PC-3 (cell line): ENCODE results near the gene ADCY5.

Source experiments
- EZH2phosphoT487 ChIP-seq: fragments of 300-600 bp; sonication (generic); IDR thresholded peaks from 2 replicates; pipeline ENCODE4 v1.6.1; 2018; ENCODE audit warnings: mild to moderate bottlenecking, antibody characterized with exemption, low read length, borderline replicate concordance
- TF ChIP-seq, protein P1 (sequence below): fragments of 300-600 bp; sonication (generic); conservative IDR thresholded peaks from 2 replicates; pipeline ENCODE4 v1.5.1; 2017; ENCODE audit warnings: antibody characterized with exemption, low read depth, mild to moderate bottlenecking, low read length

- TF ChIP-seq, protein P1, sequence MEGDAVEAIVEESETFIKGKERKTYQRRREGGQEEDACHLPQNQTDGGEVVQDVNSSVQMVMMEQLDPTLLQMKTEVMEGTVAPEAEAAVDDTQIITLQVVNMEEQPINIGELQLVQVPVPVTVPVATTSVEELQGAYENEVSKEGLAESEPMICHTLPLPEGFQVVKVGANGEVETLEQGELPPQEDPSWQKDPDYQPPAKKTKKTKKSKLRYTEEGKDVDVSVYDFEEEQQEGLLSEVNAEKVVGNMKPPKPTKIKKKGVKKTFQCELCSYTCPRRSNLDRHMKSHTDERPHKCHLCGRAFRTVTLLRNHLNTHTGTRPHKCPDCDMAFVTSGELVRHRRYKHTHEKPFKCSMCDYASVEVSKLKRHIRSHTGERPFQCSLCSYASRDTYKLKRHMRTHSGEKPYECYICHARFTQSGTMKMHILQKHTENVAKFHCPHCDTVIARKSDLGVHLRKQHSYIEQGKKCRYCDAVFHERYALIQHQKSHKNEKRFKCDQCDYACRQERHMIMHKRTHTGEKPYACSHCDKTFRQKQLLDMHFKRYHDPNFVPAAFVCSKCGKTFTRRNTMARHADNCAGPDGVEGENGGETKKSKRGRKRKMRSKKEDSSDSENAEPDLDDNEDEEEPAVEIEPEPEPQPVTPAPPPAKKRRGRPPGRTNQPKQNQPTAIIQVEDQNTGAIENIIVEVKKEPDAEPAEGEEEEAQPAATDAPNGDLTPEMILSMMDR = no peak
- no peak for TF ChIP-seq EZH2phosphoT487
Observed at GRCh38 chr3:123423031-123423430, 25.9 kb downstream of the ADCY5 start.
